ENCODE data around the gene UNC93A. TPM values are rescaled to one million over a fixed set of nuclear protein-coding genes. Genes with fewer than 3 reads are reported as not detected.

UNC93A gene
- total and polyA plus RNA-seq, 7 experiments from 2014 or later, result not detected

DNA sequence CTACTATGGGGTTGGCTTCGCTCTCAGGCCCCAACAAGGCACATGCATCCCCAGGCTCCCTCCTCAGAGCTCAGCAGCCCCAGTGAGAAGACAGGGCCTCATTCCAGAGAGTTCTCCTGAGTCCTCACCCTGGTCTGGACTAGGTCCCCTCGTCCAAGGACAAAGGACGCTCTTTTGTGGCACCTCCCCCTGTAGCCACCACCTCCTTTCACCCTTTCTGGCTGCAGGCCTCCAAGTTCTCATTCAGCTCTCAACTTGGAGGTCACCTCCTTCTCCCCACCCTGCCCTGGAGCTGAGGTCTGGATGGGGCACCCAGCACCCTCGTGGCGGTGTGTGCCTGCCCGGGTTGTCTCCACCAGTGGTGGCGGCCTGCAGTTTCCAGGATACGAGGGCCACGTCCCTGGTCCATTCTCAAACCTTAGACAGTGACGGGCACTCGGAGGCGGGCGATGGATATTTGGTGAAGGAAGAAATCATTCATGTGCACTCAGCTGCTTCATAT, 2.5 kb downstream of the UNC93A start:
- peaks cover 4 to 21% (median 7%) of the 10 kb centered on the region in 5 donors for H3K27me3 Mint-ChIP-seq
- DNase-seq, result no peak
- H3K4me1 ChIP-seq (ENCODE audit: control insufficient read depth in 2 of 2, insufficient read depth in 2 of 2, low read length in 2 of 2), result no peaks in the 10 kb centered on the region
- no peak overlapping the region for H3K27ac ChIP-seq (ENCODE audit: low read depth, low read length)
- H3K9me3 Mint-ChIP-seq, result no peaks in the 10 kb centered on the region
- no peaks in the 10 kb centered on the region for H3K4me1 Mint-ChIP-seq
- H3K9me3 ChIP-seq (ENCODE audit: control insufficient read depth in 2 of 3, low read length in 3 of 3), result no peaks in the 10 kb centered on the region
- no peaks in the 10 kb centered on the region for H3K36me3 ChIP-seq (ENCODE audit: control insufficient read depth in 2 of 3, insufficient read depth in 3 of 3, low read length in 3 of 3)
- no peak overlapping the region for H3K4me3 Mint-ChIP-seq
- no peak overlapping the region for H3K27ac Mint-ChIP-seq
- no peaks in the 10 kb centered on the region for H3K36me3 Mint-ChIP-seq
- POLR2A ChIA-PET, result no interaction called here
- no peaks in the 10 kb centered on the region for H3K27me3 ChIP-seq (ENCODE audit: control insufficient read depth in 2 of 2, insufficient read depth in 2 of 2, low read length in 2 of 2)
- no peak overlapping the region for H3K4me3 ChIP-seq (ENCODE audit: low read length)
- CTCF ChIA-PET, result no interaction called here
- no peak for ATAC-seq
- intact Hi-C loops (cut with micrococcal nuclease), result no loop called here

DNA sequence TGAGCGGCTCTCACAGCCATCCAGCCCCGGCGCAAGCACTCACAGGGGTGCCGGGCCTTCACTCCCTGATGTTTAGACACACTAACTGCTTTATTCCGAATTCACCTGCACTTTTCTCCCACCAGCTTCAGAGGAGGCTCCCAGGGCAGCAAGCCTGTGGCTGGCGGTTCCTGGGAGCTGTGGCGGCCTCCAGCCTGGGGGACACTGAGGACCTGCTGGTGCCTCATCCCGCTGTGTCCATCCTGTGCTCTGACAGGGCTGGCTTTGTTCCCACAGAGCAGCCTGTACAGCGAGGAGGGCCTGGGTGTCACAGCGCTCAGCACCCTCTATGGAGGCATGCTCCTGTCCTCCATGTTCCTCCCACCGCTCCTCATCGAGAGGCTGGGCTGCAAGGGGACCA, 3.1 kb downstream of the UNC93A start:
- no peaks in the 10 kb centered on the region for H3K4me1 ChIP-seq (ENCODE audit: control insufficient read depth in 2 of 2, insufficient read depth in 2 of 2, low read length in 2 of 2)
- H3K36me3 ChIP-seq (ENCODE audit: control insufficient read depth in 2 of 3, insufficient read depth in 3 of 3, low read length in 3 of 3), result no peaks in the 10 kb centered on the region
- ATAC-seq (no peak), DNase-seq (no peak)
- Mint-ChIP-seq H3K9me3 (no peaks in the 10 kb centered on the region), H3K4me1 (no peaks in the 10 kb centered on the region), H3K27ac (no peak overlapping the region), H3K27me3 (peaks cover 2 to 21% (median 7%) of the 10 kb centered on the region in 5 donors), H3K4me3 (no peak overlapping the region), H3K36me3 (no peaks in the 10 kb centered on the region)
- H3K27me3 ChIP-seq (ENCODE audit: control insufficient read depth in 2 of 2, insufficient read depth in 2 of 2, low read length in 2 of 2), result no peaks in the 10 kb centered on the region
- H3K9me3 ChIP-seq (ENCODE audit: control insufficient read depth in 2 of 3, low read length in 3 of 3), result no peaks in the 10 kb centered on the region
- no peak overlapping the region for H3K27ac ChIP-seq (ENCODE audit: low read depth, low read length)
- ChIA-PET POLR2A (no interaction called here), CTCF (no interaction called here)
- no peak overlapping the region for H3K4me3 ChIP-seq (ENCODE audit: low read length)
- intact Hi-C loops (cut with micrococcal nuclease), result no loop called here

DNA sequence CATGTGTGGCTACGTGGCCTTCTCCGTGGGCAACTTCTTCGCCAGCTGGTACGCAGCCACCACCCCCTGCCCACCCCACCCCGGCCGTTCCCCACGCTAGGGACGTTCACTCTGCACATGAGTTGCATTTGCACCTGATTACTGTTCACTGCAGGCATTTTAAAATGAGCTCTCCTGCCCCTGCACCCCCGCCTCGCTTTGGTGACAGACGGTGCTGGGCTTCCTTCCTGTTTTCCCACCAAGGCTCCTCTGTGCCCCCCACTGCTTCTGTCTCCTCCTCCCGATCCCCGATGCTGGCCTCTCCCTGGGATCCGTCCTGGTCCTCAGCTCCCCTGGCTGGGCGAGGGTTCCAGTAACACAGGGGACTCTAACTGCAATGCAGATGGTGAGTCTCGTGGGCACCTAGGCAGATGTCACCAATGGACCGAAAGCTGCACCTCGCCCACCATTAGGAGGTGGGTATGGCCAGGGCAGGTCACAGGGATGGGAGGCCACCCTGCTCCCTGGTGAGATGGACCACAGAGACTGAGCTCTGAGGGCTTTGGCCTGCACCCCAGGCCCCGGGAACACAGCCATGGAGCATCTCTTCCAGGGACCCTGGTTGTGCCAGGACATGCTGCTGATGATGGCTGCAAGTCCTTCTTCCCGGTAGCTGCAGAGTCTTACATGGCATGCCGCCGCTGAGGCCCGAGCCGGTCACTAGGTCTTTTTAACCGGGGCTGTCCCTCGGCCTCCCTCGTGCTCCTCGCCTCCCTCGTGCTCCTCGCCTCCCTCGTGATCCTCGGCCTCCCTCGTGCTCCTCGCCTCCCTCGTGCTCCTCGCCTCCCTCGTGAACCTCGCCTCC, 3.8 kb downstream of the UNC93A start:
- Histone ChIP-seq H3K36me3 (ENCODE audit: control insufficient read depth in 2 of 3, insufficient read depth in 3 of 3, low read length in 3 of 3) (no peaks in the 10 kb centered on the region), H3K4me1 (ENCODE audit: control insufficient read depth in 2 of 2, insufficient read depth in 2 of 2, low read length in 2 of 2) (no peaks in the 10 kb centered on the region), H3K27ac (ENCODE audit: low read depth, low read length) (no peak overlapping the region), H3K4me3 (ENCODE audit: low read length) (no peak overlapping the region), H3K27me3 (ENCODE audit: control insufficient read depth in 2 of 2, insufficient read depth in 2 of 2, low read length in 2 of 2) (no peaks in the 10 kb centered on the region), H3K9me3 (ENCODE audit: control insufficient read depth in 2 of 3, low read length in 3 of 3) (no peaks in the 10 kb centered on the region)
- ATAC-seq, result no peak
- Mint-ChIP-seq H3K4me1 (no peaks in the 10 kb centered on the region), H3K4me3 (no peak overlapping the region), H3K9me3 (no peaks in the 10 kb centered on the region), H3K36me3 (no peaks in the 10 kb centered on the region), H3K27ac (no peak overlapping the region), H3K27me3 (peaks cover 0 to 21% (median 7%) of the 10 kb centered on the region in 5 donors)
- no peak for DNase-seq
- intact Hi-C loops (cut with micrococcal nuclease), result no loop called here
- ChIA-PET POLR2A (no interaction called here), CTCF (no interaction called here)

DNA sequence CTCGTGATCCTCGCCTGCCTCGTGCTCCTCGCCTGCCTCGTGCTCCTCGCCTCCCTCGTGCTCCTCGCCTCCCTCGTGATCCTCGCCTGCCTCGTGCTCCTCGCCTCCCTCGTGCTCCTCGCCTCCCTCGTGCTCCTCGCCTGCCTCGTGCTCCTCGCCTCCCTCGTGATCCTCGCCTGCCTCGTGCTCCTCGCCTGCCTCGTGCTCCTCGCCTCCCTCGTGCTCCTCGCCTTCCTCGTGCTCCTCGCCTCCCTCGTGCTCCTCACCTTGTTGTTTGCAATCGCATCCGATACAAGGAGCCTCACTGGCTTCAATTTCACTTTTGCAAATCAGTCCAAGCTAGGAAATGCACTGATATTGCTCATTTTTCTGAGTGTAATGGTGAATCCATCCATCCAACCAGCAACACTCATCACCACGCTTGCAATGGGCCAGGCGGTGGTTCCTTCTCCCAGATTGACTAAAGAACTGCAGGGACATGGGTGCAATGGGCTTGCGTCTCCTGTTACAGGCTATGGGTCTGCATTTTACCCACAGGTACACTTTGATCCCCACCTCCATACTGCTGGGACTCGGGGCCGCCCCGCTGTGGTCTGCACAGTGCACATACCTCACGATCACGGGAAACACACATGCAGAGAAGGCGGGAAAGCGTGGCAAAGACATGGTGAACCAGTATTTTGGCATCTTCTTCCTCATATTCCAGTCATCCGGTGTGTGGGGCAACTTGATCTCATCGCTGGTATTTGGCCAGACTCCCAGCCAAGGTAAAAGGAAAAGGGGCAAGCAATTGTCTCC, 4.6 kb downstream of the UNC93A start:
- ChIA-PET POLR2A (no interaction called here), CTCF (no interaction called here)
- DNase-seq (no peak), ATAC-seq (no peak)
- Mint-ChIP-seq H3K27me3 (peaks cover 0 to 21% (median 7%) of the 10 kb centered on the region in 5 donors), H3K27ac (no peak overlapping the region), H3K4me3 (no peak overlapping the region), H3K4me1 (no peaks in the 10 kb centered on the region), H3K36me3 (no peaks in the 10 kb centered on the region), H3K9me3 (no peaks in the 10 kb centered on the region)
- intact Hi-C loops (cut with micrococcal nuclease), result no loop called here
- Histone ChIP-seq H3K36me3 (ENCODE audit: control insufficient read depth in 2 of 3, insufficient read depth in 3 of 3, low read length in 3 of 3) (no peaks in the 10 kb centered on the region), H3K4me1 (ENCODE audit: control insufficient read depth in 2 of 2, insufficient read depth in 2 of 2, low read length in 2 of 2) (no peaks in the 10 kb centered on the region), H3K27me3 (ENCODE audit: control insufficient read depth in 2 of 2, insufficient read depth in 2 of 2, low read length in 2 of 2) (no peaks in the 10 kb centered on the region), H3K27ac (ENCODE audit: low read depth, low read length) (no peak overlapping the region), H3K9me3 (ENCODE audit: control insufficient read depth in 2 of 3, low read length in 3 of 3) (no peaks in the 10 kb centered on the region), H3K4me3 (ENCODE audit: low read length) (no peak overlapping the region)

DNA sequence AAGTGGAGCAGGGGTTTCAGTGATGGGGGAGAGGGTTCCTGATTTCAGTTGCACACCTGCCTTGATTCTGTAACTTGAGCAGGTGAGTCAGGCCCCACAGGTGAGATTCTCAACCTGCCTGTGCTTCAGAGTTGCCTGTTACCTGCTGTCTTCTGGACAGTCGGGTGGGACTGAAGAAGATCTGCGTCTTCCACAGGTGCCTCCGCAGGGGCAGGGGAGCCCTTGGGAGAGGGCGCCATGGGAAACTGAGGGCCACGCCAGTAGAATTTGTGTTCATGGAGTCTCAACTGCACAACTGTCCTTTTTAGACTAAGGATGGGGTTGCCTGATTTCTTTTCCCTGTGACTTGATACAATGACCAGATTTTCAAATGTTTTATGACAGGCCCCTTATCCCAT, 5.2 kb downstream of the UNC93A start:
- intact Hi-C loops (cut with micrococcal nuclease), result no loop called here
- no peaks in the 10 kb centered on the region for H3K36me3 Mint-ChIP-seq
- H3K27me3 Mint-ChIP-seq, result peaks cover 0 to 21% (median 7%) of the 10 kb centered on the region in 5 donors
- no peak overlapping the region for H3K27ac Mint-ChIP-seq
- CTCF ChIA-PET, result no interaction called here
- H3K9me3 Mint-ChIP-seq, result no peaks in the 10 kb centered on the region
- no peaks in the 10 kb centered on the region for H3K4me1 ChIP-seq (ENCODE audit: control insufficient read depth in 2 of 2, insufficient read depth in 2 of 2, low read length in 2 of 2)
- H3K36me3 ChIP-seq (ENCODE audit: control insufficient read depth in 2 of 3, insufficient read depth in 3 of 3, low read length in 3 of 3), result no peaks in the 10 kb centered on the region
- POLR2A ChIA-PET, result no interaction called here
- no peak overlapping the region for H3K27ac ChIP-seq (ENCODE audit: low read depth, low read length)
- H3K4me1 Mint-ChIP-seq, result no peaks in the 10 kb centered on the region
- no peak overlapping the region for H3K4me3 ChIP-seq (ENCODE audit: low read length)
- no peaks in the 10 kb centered on the region for H3K9me3 ChIP-seq (ENCODE audit: control insufficient read depth in 2 of 3, low read length in 3 of 3)
- no peak overlapping the region for H3K4me3 Mint-ChIP-seq
- ATAC-seq (no peak), DNase-seq (no peak)
- no peaks in the 10 kb centered on the region for H3K27me3 ChIP-seq (ENCODE audit: control insufficient read depth in 2 of 2, insufficient read depth in 2 of 2, low read length in 2 of 2)

DNA sequence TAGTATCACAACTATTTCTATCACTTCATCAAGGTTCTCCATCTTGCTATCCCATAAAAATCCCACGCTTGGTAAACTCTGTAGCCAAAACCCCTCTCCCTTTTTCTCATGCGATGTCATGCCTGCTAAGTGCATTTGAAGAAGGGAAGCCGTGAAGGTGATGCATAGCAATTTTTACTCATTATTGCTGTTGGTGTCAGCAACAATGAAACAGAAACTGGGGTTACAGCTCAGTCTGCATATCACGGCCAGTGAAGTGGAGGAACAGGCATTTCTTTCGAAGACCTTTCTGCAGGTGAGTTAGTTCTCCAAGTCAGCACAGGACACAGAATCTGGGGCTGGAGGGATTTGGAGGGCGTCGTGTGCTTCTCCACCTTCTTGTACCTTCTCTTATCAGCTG, 5.8 kb downstream of the UNC93A start:
- intact Hi-C loops (cut with micrococcal nuclease), result no loop called here
- CTCF ChIA-PET, result no interaction called here
- H3K4me3 ChIP-seq (ENCODE audit: low read length), result no peak overlapping the region
- no peaks in the 10 kb centered on the region for H3K4me1 ChIP-seq (ENCODE audit: control insufficient read depth in 2 of 2, insufficient read depth in 2 of 2, low read length in 2 of 2)
- Mint-ChIP-seq H3K27ac (no peak overlapping the region), H3K36me3 (no peaks in the 10 kb centered on the region), H3K4me1 (no peaks in the 10 kb centered on the region), H3K4me3 (no peak overlapping the region), H3K27me3 (peaks cover 0 to 21% (median 7%) of the 10 kb centered on the region in 5 donors), H3K9me3 (no peaks in the 10 kb centered on the region)
- H3K9me3 ChIP-seq (ENCODE audit: control insufficient read depth in 2 of 3, low read length in 3 of 3), result no peaks in the 10 kb centered on the region
- DNase-seq (no peak), ATAC-seq (no peak)
- no peaks in the 10 kb centered on the region for H3K27me3 ChIP-seq (ENCODE audit: control insufficient read depth in 2 of 2, insufficient read depth in 2 of 2, low read length in 2 of 2)
- no peaks in the 10 kb centered on the region for H3K36me3 ChIP-seq (ENCODE audit: control insufficient read depth in 2 of 3, insufficient read depth in 3 of 3, low read length in 3 of 3)
- H3K27ac ChIP-seq (ENCODE audit: low read depth, low read length), result no peak overlapping the region
- POLR2A ChIA-PET, result no interaction called here
